Body of pancreas (tissue), 4 donors: ENCODE data around the gene PIGU. TPM values are rescaled to one million over a fixed set of nuclear protein-coding genes. Genes with fewer than 3 reads are reported as not detected.

Source experiments
- ATAC-seq: fragments of 150-250 bp; one replicate; pipeline ENCODE4 v1.9.1; 2016
- DNase-seq, 4 donors: peaks; one replicate each; pipeline ENCODE4 v3.0.0-alpha.2; 2019
- H3K27ac ChIP-seq, 4 donors: fragments of 200-600 bp; sonication (generic); 1 replicate in 3 of 4; 2 replicates in 1 of 4; pipeline versions ENCODE4 v1.5.1 to v1.6.1; 2016 to 2019; ENCODE audit warnings: mild to moderate bottlenecking in 1 of 4, mixed read lengths in 1 of 4, moderate library complexity in 1 of 4
- H3K27me3 ChIP-seq, 2 donors: fragments of 200-600 bp; sonication (generic); one replicate each; pipeline ENCODE4 v1.6.0; 2016; ENCODE audit warnings: mild to moderate bottlenecking in 1 of 2
- H3K36me3 ChIP-seq, 2 donors: fragments of 200-600 bp; sonication (generic); replicated peaks in 1 of 2; 2 replicates each; pipeline ENCODE4 v1.5.1; 2016; ENCODE audit warnings: low read depth in 2 of 2; ENCODE audit not compliant: insufficient read depth in 1 of 2
- H3K4me1 ChIP-seq: fragments of 200-600 bp; sonication (generic); one replicate; pipeline ENCODE4 v1.6.0; 2016
- H3K4me3 ChIP-seq, 2 donors: fragments of 200-600 bp; sonication (generic); 1 replicate in 1 of 2; 2 replicates in 1 of 2; pipeline ENCODE4 v1.5.1; 2016 to 2019
- H3K9me3 ChIP-seq, 3 donors: fragments of 200-600 bp; sonication (generic); 1 replicate in 2 of 3; 2 replicates in 1 of 3; pipeline ENCODE4 v1.5.1; 2016
- CTCF ChIP-seq, 7 experiments: fragments of 450-650 bp in 4 of 7; fragments of 200-600 bp in 3 of 7; sonication (generic) in 3 of 7; IDR thresholded peaks; one replicate each; pipeline ENCODE4 v1.5.1; 2016 to 2019; ENCODE audit warnings: antibody characterized with exemption in 7 of 7
- POLR2A ChIP-seq, 3 donors: fragments of 450-650 bp; IDR thresholded peaks; one replicate each; pipeline ENCODE4 v1.6.1; 2016; ENCODE audit warnings: antibody characterized with exemption in 3 of 3, mild to moderate bottlenecking in 2 of 3
- WGBS, 2 donors: methylation state at CpG; one replicate each; pipeline ENCODE4 v1.1.5; 2017; 5-methylcytosine and 5-hydroxymethylcytosine counted together
- intact Hi-C: fragments of 100-400 bp; cut with DNase I; formaldehyde crosslinking; loops from one replicate; pipeline ENCODE4 v1.15.1; 2023
- total RNA-seq, 2 donors: library from RNA; depleted of rRNA; stranded (reverse); fragments of >200 nt; gene quantifications; one replicate each; pipeline ENCODE4 v1.1.0, GENCODE V29; 2016

PIGU gene
- total RNA-seq, 2 donors from 2014 or later = 4.4 to 14.8 TPM

GRCh38 chr20:34637245-34638038 is 39.5 kb downstream of the PIGU start:
- Histone ChIP-seq H3K27ac (no peak overlapping the region), H3K36me3 (no peaks in the 10 kb centered on the region), H3K27me3 (no peaks in the 10 kb centered on the region), H3K4me3 (no peak overlapping the region), H3K4me1 (peaks cover 24% of the 10 kb centered on the region), H3K9me3 (no peaks in the 10 kb centered on the region)
- TF ChIP-seq POLR2A (IDR thresholded peaks at IDR 0.05) (no peak), CTCF (IDR thresholded peaks at IDR 0.05) (no peak)
- intact Hi-C loops = no loop called here
- WGBS, 2 donors = 79 to 85% methylated on average over 5 of the region's 5 CpGs
- ATAC-seq = peak; percentile 55
- DNase-seq = peak in 3 of 4 donors; percentile 10 to 51 (median 16)

DNA sequence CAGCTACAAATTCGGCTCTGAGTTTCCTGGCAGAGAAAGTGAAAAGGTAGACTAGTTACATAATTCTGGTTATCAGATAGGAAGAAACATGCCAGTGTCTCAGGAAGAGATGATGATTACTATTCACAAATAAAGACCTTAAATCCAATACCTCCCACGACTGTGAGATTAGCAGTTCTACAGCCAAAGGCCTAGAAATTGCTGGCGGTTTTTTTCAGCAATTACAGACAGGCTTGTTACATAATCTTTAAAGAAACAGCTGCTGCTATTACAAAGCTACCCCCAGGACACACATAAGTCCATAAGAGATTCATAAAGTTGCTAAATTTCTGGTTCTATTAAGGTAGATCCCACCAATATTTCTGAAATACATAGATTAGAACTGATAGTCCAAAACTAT is 40.2 kb downstream of the PIGU start:
- TF ChIP-seq POLR2A (IDR thresholded peaks at IDR 0.05) = no peak
- TF ChIP-seq CTCF (IDR thresholded peaks at IDR 0.05) = no peak
- Histone ChIP-seq H3K36me3 (no peaks in the 10 kb centered on the region), H3K27ac (no peak overlapping the region), H3K4me3 (no peak overlapping the region), H3K9me3 (no peaks in the 10 kb centered on the region), H3K4me1 (peaks cover 24% of the 10 kb centered on the region), H3K27me3 (no peaks in the 10 kb centered on the region)
- intact Hi-C loops = no loop called here
- WGBS, 2 donors = 24 to 33% methylated on average over 3 of the region's 3 CpGs
- ATAC-seq = no peak
- no peak for DNase-seq

- Histone ChIP-seq H3K27me3 (no peaks in the 10 kb centered on the region), H3K36me3 (no peaks in the 10 kb centered on the region), H3K4me3 (no peak overlapping the region), H3K27ac (no peak overlapping the region), H3K4me1 (peaks cover 16% of the 10 kb centered on the region), H3K9me3 (no peaks in the 10 kb centered on the region)
- ATAC-seq (no peak), DNase-seq (no peak)
- no peak for TF ChIP-seq POLR2A (IDR thresholded peaks at IDR 0.05)
- TF ChIP-seq CTCF (IDR thresholded peaks at IDR 0.05) = no peak
- intact Hi-C loops = no loop called here
- WGBS, 2 donors = 20 to 25% methylated on average over 3 of the region's 3 CpGs
Measured at GRCh38 chr20:34634392-34634791, 42.5 kb downstream of the PIGU start.

DNA sequence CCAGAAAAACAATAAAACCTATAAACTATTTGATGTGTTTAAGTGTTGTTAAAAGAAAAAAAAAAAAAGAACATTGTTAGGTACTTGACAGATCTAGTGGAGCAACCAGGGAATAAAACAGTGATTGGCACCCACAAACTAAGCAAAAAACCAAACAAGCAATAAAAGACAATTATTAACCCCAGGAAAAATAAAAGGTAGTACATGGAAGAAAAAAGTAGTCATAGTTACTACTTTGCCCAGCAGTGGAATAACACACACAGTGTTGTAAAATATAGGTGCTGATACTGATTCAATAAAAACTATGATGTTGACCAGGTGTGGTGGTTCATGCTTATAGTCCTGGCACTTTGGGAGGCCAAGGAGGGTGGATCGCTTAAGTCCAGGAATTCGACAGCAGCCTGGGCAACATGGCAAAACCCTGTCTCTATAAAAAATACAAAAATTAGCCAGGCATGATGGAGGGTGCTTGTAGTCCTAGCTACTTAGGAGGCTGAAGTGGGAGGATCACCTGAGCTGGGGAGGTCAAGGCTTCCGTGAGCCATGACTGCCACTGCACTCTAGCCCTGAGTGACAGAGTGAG is 43.9 kb downstream of the PIGU start:
- Histone ChIP-seq H3K9me3 (no peaks in the 10 kb centered on the region), H3K4me3 (no peak overlapping the region), H3K36me3 (no peaks in the 10 kb centered on the region), H3K27ac (peak overlapping the region in 1 of 4 donors; percentile 19), H3K27me3 (no peaks in the 10 kb centered on the region), H3K4me1 (peaks cover 16% of the 10 kb centered on the region)
- intact Hi-C loops = no loop called here
- TF ChIP-seq CTCF (IDR thresholded peaks at IDR 0.05) = no peak
- no peak for TF ChIP-seq POLR2A (IDR thresholded peaks at IDR 0.05)
- 75 to 76% methylated on average over 3 of the region's 3 CpGs for WGBS, 2 donors
- ATAC-seq = peak; percentile 43
- no peak for DNase-seq
